HG03064 (cell line): ENCODE data around the gene NPY.
A peak's percentile ranks its signal among the peaks of the same experiment; 100 is the strongest.
"Not testable (repeated sequence)": the region's sequence is repeated elsewhere in the genome, so short reads cannot be mapped to it uniquely, and the experiment has no call there.

Experiments
- ATAC-seq: cut with Tn5 transposase; IDR thresholded peaks from one replicate; pipeline ENCODE4 v1.9.1; 2021; ENCODE audit warnings: low read depth; ENCODE audit not compliant: unreplicated experiment

The NPY gene

GRCh38 chr7:24283897-24284698, at the start of gene NPY:
NPY (plus strand) TSS chr7:24284190; CDS start chr7:24285241, 1,051 bp downstream.
- no peak for ATAC-seq

GRCh38 chr7:24239260-24239659, 44.7 kb upstream of the NPY start:
- no peak for ATAC-seq

DNA sequence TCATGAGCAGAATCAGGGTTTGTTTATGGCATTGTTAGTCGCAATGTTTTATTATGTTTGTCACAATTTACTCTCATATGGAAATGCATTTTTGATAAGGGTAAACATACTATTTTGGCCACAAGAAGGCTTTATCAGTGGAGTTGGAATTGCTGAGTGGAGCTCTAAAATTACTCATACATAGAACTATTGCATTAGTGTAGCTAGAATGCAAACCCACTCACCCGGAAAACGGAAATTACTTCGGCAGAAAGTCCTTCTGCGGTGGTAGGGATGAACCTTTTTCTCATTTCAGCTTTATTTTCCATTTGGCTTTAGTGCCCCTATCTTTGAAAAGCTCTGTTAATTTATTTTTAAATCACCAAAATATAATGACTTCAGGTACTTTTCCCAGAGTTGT, 42.8 kb upstream of the NPY start:
- ATAC-seq = no peak

DNA sequence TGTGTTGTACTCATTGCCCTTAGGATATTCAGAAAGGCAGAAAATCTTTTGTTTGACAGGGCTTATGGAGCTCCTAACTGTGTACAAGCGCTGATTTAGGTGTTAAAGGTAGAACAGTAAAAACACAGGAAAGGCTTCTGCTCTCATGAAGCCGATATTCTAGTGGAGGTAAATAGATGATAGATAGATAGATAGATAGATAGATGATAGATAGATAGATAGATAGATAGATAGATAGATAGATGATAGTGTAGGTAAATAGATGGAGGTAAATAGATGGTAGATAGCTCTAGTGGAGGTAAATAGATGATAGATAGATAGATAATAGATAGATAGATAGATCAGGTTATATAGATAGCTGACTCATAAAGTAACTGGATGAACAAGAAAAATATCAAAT, 39.4 kb upstream of the NPY start:
- no peak for ATAC-seq

- ATAC-seq = no peak
These were observed 38.6 kb upstream of the NPY start for GRCh38 chr7:24245362-24245761.

- ATAC-seq = no peak
These were observed 34.7 kb upstream of the NPY start for GRCh38 chr7:24249266-24249665.

DNA sequence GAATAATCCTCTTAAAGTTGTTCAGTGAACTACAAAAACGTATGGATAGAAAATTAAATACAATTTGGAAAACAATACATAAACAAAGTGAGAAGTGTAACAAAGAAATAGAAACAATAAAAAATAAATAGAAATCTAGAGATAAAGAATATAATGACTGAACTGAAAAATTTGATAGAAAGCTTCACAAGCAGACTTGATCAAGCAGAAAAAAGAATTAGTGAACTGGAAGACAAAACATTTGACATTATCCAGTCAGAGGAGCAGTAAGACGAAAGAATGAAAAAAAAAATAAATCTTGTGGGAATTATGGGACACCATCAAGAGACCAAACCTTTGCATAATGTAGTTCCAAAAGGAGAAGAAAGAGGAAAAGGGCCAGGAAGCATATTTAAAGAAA, 32.4 kb upstream of the NPY start:
- no peak for ATAC-seq

DNA sequence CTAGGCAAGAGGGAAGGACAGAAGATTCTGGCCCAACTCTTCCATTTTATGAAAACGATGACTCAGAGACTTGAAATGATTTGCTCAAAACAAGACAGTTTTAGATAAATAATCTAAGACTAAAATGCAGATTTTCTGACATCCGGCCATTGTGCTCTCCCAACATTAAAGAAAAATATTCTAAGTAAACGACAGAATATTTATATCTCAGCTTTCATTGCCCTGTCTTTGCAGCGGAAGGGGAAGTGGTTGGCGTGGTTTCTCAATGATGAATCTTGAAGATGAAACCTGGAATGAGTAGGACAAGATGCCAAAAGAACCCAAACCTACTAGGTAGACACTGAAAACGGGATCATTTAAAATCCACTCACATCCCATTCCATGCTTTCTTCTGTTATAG, 28.9 kb upstream of the NPY start:
- ATAC-seq = no peak

DNA sequence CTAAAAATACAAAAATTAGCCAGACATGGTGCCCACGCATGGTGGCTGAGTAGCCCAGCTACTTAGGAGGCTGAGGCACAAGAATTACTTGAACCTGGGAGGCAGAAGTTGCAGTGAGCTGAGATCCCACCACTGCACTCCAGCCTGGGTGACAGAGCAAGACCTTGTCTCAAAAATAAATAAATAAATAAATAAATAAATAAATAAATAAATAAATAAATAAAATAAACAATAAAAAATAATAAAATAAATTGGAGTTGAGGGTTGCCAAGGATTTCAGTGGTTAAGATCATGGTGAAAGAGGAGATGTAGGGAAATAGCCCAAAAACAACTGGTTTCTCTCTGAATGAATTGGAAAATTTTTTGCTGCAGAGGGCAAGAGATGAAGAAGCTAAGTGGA, 25.7 kb upstream of the NPY start:
- not testable (repeated sequence) for ATAC-seq

GRCh38 chr7:24271938-24272337, 12.1 kb upstream of the NPY start:
- ATAC-seq = no peak

- no peak for ATAC-seq
These were observed 4.5 kb upstream of the NPY start for GRCh38 chr7:24279512-24279911.

DNA sequence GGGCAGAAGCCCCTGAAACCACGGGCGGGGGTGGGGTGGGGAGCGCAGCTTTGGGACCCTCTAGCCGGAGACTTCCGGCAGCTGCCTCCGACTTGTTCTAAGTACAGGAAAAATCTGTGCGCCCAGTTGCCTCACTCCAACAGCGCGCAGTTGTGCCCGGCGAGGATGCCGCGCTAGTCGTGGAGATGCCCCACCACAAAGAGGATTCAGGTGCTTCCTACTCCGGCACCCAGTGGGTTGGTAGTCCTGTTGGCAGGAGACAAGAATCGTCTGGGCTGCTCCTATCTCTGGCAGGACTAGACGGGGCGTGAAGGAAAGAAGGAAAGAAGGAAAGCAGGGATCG, 465 bp upstream of the NPY start:
- ATAC-seq = no peak

- no peak for ATAC-seq
These were observed 913 bp downstream of the NPY start for GRCh38 chr7:24284699-24285506.

DNA sequence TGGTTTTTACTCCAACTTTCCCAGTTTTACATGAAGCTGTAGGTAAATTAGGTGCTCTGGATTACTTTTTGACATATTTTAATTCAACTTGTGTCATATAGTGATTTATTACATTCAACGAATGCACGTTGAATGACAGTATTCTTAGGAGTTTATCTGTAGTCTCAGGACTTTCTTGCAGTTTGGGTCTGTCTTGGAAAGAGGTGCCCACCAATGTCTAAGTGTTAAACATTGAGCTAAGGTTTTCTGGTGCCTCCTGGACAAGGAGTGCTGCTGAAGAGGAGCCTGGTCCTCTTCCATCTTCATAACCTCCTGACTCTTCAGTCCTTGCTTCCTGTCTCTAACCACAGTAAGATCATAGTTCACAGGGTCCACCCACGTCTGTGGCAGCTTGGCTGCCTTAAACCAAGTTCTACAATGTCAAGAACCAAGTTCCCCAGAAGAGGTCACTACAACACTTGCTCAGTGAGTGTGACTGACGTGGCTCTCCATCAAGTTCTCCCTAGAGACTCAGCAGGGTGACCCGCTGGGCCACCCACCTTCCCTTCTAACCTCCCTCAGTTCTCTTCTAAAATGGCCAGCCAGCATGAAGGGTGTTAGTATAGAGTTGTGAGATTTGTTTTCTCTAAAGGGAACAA, 6.1 kb downstream of the NPY start:
- peak; percentile 92 for ATAC-seq

DNA sequence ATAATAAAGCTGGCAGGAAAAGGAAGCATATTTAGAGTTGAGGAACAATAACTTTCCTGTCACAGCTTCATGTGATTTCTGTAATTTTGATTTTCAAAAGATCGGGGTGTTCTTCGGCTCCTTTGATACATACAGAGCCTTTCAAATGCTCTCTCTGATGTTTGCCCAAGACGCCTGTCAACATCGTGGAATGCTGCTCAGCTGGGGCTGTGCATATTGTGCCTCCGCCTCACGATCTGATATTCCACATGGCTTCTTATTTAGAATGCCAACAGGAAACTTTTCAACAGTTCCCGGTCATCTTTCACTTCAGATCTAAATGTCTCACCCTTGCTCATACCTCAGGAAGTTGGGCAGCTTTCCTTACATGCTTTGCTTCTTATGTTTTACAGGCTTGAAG, 7.3 kb downstream of the NPY start:
- no peak for ATAC-seq

- no peak for ATAC-seq
These were observed 13.4 kb downstream of the NPY start for GRCh38 chr7:24297362-24297761.

DNA sequence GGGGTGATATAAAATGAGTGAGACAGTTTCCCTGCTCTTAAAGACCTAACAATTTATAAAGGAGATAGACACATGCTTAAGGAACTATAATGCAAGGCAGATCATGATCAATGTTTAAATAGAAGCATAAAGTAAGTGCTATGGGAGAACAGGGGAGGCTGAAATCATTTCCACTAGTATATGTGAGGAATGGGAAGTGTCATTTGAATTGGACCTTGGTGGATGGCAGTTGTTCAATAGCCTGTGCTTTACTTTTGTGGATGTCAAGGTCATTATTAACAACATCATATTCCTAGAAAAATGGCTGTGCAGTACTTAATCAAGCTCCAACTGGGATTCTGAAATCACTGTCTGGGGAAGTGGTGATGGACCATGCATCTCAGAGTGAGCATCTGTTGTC, 14.7 kb downstream of the NPY start:
- ATAC-seq = no peak

DNA sequence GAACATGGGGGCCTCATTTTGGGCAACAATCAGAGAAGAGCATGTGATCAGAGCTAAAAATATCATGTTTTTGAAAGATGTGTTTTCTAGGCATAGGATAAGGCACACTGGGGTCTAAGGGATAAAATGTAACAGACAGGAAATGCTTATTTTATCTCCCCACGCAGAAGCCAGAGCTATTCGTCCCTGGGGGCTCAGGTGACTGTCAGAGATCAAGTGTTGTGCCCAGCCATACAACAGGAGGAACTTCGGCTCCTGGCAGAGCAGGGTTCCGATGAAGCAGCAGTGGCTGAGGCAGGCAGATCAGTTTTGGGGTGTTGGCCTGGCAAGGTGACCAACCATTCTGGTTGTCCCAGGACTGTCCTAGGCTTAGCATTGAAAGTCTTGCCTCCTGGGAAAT, 15.2 kb downstream of the NPY start:
- no peak for ATAC-seq

DNA sequence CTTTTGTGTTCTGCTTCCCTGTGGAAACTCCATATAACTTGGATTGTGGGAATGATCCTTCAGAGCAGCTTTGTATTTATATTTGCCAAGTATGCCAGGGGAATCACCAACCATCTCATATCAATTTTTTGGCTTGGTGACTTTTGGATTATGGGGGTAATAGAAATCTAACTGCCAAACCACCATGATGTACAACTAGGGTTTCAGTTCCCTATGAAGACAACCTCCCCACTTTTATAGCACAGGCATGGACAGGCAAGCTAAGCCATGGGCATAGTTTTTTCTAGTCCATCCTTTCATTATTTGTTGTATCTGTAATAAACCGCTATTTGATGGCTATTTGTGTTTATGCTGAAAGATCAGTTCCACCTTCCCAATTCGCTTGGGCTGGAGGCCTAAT, 17.7 kb downstream of the NPY start:
- no peak for ATAC-seq

GRCh38 chr7:24304494-24305095, 20.6 kb downstream of the NPY start:
- no peak for ATAC-seq

- ATAC-seq = no peak
These were observed 23.3 kb downstream of the NPY start for GRCh38 chr7:24307326-24307725.
